ENCODE data around the gene VWF.

VWF gene

GRCh38 chr12:6088921-6089747 lies 35.3 kb downstream of the VWF start:
- Histone ChIP-seq H3K4me3 (no peak overlapping the region), H3K9me3 (ENCODE audit: low read depth, low read length) (no peaks in the 10 kb centered on the region), H3K36me3 (ENCODE audit: insufficient read depth, low read length) (no peaks in the 10 kb centered on the region), H3K27ac (no peak overlapping the region), H3K9ac (ENCODE audit: insufficient read length) (no peak overlapping the region)
- TF ChIP-seq POLR2AphosphoS5 (IDR thresholded peaks at IDR 0.05; ENCODE audit: borderline replicate concordance, low read depth, low read length) (no peak), FOXP2 (optimal IDR thresholded peaks at IDR 0.05; ENCODE audit: control extremely low read depth, extremely low read length, insufficient read depth) (no peak), EZH2 (IDR thresholded peaks at IDR 0.05) (no peak)
- no peak for DNase-seq (ENCODE audit: low read depth, low spot score)

GRCh38 chr12:6086316-6086715 lies 38.2 kb downstream of the VWF start:
- DNase-seq (ENCODE audit: low read depth, low spot score): no peak
- Histone ChIP-seq H3K9me3 (ENCODE audit: low read depth, low read length) (no peaks in the 10 kb centered on the region), H3K4me3 (no peak overlapping the region), H3K36me3 (ENCODE audit: insufficient read depth, low read length) (no peaks in the 10 kb centered on the region), H3K9ac (ENCODE audit: insufficient read length) (no peak overlapping the region), H3K27ac (no peak overlapping the region)
- TF ChIP-seq EZH2 (IDR thresholded peaks at IDR 0.05) (no peak), FOXP2 (optimal IDR thresholded peaks at IDR 0.05; ENCODE audit: control extremely low read depth, extremely low read length, insufficient read depth) (no peak), POLR2AphosphoS5 (IDR thresholded peaks at IDR 0.05; ENCODE audit: borderline replicate concordance, low read depth, low read length) (no peak)

- H3K4me3 ChIP-seq: no peak overlapping the region
- TF ChIP-seq POLR2AphosphoS5 (IDR thresholded peaks at IDR 0.05; ENCODE audit: borderline replicate concordance, low read depth, low read length): no peak
- no peak for TF ChIP-seq EZH2 (IDR thresholded peaks at IDR 0.05)
- no peak for TF ChIP-seq FOXP2 (optimal IDR thresholded peaks at IDR 0.05; ENCODE audit: control extremely low read depth, extremely low read length, insufficient read depth)
- DNase-seq (ENCODE audit: low read depth, low spot score): no peak
- H3K36me3 ChIP-seq (ENCODE audit: insufficient read depth, low read length): no peaks in the 10 kb centered on the region
- H3K27ac ChIP-seq: no peak overlapping the region
- H3K9ac ChIP-seq (ENCODE audit: insufficient read length): no peak overlapping the region
- H3K9me3 ChIP-seq (ENCODE audit: low read depth, low read length): no peaks in the 10 kb centered on the region
Measured at GRCh38 chr12:6085841-6086240, 38.6 kb downstream of the VWF start.

- Histone ChIP-seq H3K9me3 (ENCODE audit: low read depth, low read length) (no peaks in the 10 kb centered on the region), H3K9ac (ENCODE audit: insufficient read length) (no peak overlapping the region), H3K27ac (no peak overlapping the region), H3K4me3 (no peak overlapping the region), H3K36me3 (ENCODE audit: insufficient read depth, low read length) (no peaks in the 10 kb centered on the region)
- DNase-seq (ENCODE audit: low read depth, low spot score): no peak
- TF ChIP-seq POLR2AphosphoS5 (IDR thresholded peaks at IDR 0.05; ENCODE audit: borderline replicate concordance, low read depth, low read length) (no peak), FOXP2 (optimal IDR thresholded peaks at IDR 0.05; ENCODE audit: control extremely low read depth, extremely low read length, insufficient read depth) (no peak), EZH2 (IDR thresholded peaks at IDR 0.05) (no peak)
Measured at GRCh38 chr12:6084969-6085450, 39.5 kb downstream of the VWF start.

- Histone ChIP-seq H3K9ac (ENCODE audit: insufficient read length) (no peak overlapping the region), H3K9me3 (ENCODE audit: low read depth, low read length) (no peaks in the 10 kb centered on the region), H3K27ac (no peak overlapping the region), H3K4me3 (no peak overlapping the region), H3K36me3 (ENCODE audit: insufficient read depth, low read length) (no peaks in the 10 kb centered on the region)
- TF ChIP-seq FOXP2 (optimal IDR thresholded peaks at IDR 0.05; ENCODE audit: control extremely low read depth, extremely low read length, insufficient read depth) (no peak), EZH2 (IDR thresholded peaks at IDR 0.05) (no peak), POLR2AphosphoS5 (IDR thresholded peaks at IDR 0.05; ENCODE audit: borderline replicate concordance, low read depth, low read length) (no peak)
- DNase-seq (ENCODE audit: low read depth, low spot score): no peak
Measured at GRCh38 chr12:6084261-6084968, 40.1 kb downstream of the VWF start.

GRCh38 chr12:6083601-6084000 lies 40.9 kb downstream of the VWF start:
- Histone ChIP-seq H3K27ac (no peak overlapping the region), H3K4me3 (no peak overlapping the region), H3K36me3 (ENCODE audit: insufficient read depth, low read length) (no peaks in the 10 kb centered on the region), H3K9ac (ENCODE audit: insufficient read length) (no peak overlapping the region), H3K9me3 (ENCODE audit: low read depth, low read length) (no peaks in the 10 kb centered on the region)
- no peak for DNase-seq (ENCODE audit: low read depth, low spot score)
- TF ChIP-seq POLR2AphosphoS5 (IDR thresholded peaks at IDR 0.05; ENCODE audit: borderline replicate concordance, low read depth, low read length) (no peak), EZH2 (IDR thresholded peaks at IDR 0.05) (no peak), FOXP2 (optimal IDR thresholded peaks at IDR 0.05; ENCODE audit: control extremely low read depth, extremely low read length, insufficient read depth) (no peak)

- Histone ChIP-seq H3K36me3 (ENCODE audit: insufficient read depth, low read length) (no peaks in the 10 kb centered on the region), H3K4me3 (no peak overlapping the region), H3K9me3 (ENCODE audit: low read depth, low read length) (no peaks in the 10 kb centered on the region), H3K9ac (ENCODE audit: insufficient read length) (no peak overlapping the region), H3K27ac (no peak overlapping the region)
- no peak for DNase-seq (ENCODE audit: low read depth, low spot score)
- no peak for TF ChIP-seq POLR2AphosphoS5 (IDR thresholded peaks at IDR 0.05; ENCODE audit: borderline replicate concordance, low read depth, low read length)
Measured at GRCh38 chr12:6082613-6083012, 41.9 kb downstream of the VWF start.

- no peaks in the 10 kb centered on the region for H3K36me3 ChIP-seq (ENCODE audit: insufficient read depth, low read length)
- no peaks in the 10 kb centered on the region for H3K9me3 ChIP-seq (ENCODE audit: low read depth, low read length)
- no peak for DNase-seq (ENCODE audit: low read depth, low spot score)
- no peak overlapping the region for H3K9ac ChIP-seq (ENCODE audit: insufficient read length)
- TF ChIP-seq EZH2 (IDR thresholded peaks at IDR 0.05) (no peak), POLR2AphosphoS5 (IDR thresholded peaks at IDR 0.05; ENCODE audit: borderline replicate concordance, low read depth, low read length) (no peak), FOXP2 (optimal IDR thresholded peaks at IDR 0.05; ENCODE audit: control extremely low read depth, extremely low read length, insufficient read depth) (no peak)
- no peak overlapping the region for H3K27ac ChIP-seq
- no peak overlapping the region for H3K4me3 ChIP-seq
Measured at GRCh38 chr12:6080149-6081045, 44.1 kb downstream of the VWF start.
